ENCODE results near the gene LEAP2.

Gene LEAP2

GRCh38 chr5:132873119-132873929 lies at the start of gene LEAP2:
Gene LEAP2 (plus strand): TSS chr5:132873668. CDS start chr5:132873695, 27 bp downstream.
- DNase-seq (ENCODE audit: low spot score), result peak; percentile 59

GRCh38 chr5:132824426-132824825 lies 49.0 kb upstream of the LEAP2 start:
- no peak for DNase-seq (ENCODE audit: low spot score)

GRCh38 chr5:132825033-132825833 lies 48.2 kb upstream of the LEAP2 start:
- DNase-seq (ENCODE audit: low spot score), result no peak

GRCh38 chr5:132825834-132826391 lies 47.6 kb upstream of the LEAP2 start:
- no peak for DNase-seq (ENCODE audit: low spot score)

- no peak for DNase-seq (ENCODE audit: low spot score)
Measured at GRCh38 chr5:132826424-132827082, 46.9 kb upstream of the LEAP2 start.

- no peak for DNase-seq (ENCODE audit: low spot score)
Measured at GRCh38 chr5:132827943-132828673, 45.4 kb upstream of the LEAP2 start.

- DNase-seq (ENCODE audit: low spot score), result no peak
Measured at GRCh38 chr5:132828846-132829494, 44.5 kb upstream of the LEAP2 start.

GRCh38 chr5:132829742-132830435 lies 43.6 kb upstream of the LEAP2 start:
- DNase-seq (ENCODE audit: low spot score), result peak; percentile 76

- peak; percentile 83 for DNase-seq (ENCODE audit: low spot score)
Measured at GRCh38 chr5:132830436-132831094, 42.9 kb upstream of the LEAP2 start, which contains the start of gene SHROOM1. Gene SHROOM1 (minus strand): TSS chr5:132830647. CDS start chr5:132826140, 4,507 bp downstream.

GRCh38 chr5:132831095-132831860 lies 42.2 kb upstream of the LEAP2 start:
- no peak for DNase-seq (ENCODE audit: low spot score)

GRCh38 chr5:132832612-132833011 lies 40.9 kb upstream of the LEAP2 start:
- no peak for DNase-seq (ENCODE audit: low spot score)

GRCh38 chr5:132834057-132834456 lies 39.4 kb upstream of the LEAP2 start:
- DNase-seq (ENCODE audit: low spot score), result no peak

GRCh38 chr5:132836852-132837251 lies 36.6 kb upstream of the LEAP2 start:
- no peak for DNase-seq (ENCODE audit: low spot score)

- peak; percentile 30 for DNase-seq (ENCODE audit: low spot score)
Measured at GRCh38 chr5:132837868-132838267, 35.6 kb upstream of the LEAP2 start.

GRCh38 chr5:132838516-132839282 lies 34.8 kb upstream of the LEAP2 start:
- DNase-seq (ENCODE audit: low spot score), result no peak

GRCh38 chr5:132839426-132840301 lies 33.8 kb upstream of the LEAP2 start:
- peak; percentile 9 for DNase-seq (ENCODE audit: low spot score)

- DNase-seq (ENCODE audit: low spot score), result no peak
Measured at GRCh38 chr5:132840313-132840712, 33.2 kb upstream of the LEAP2 start.
